Pons (tissue), 1 donor: ENCODE results near the gene PIF1.

Experiments used
- DNase-seq: peaks from one replicate; pipeline ENCODE4 v3.0.0-alpha.2; 2016; ENCODE audit warnings: low spot score

PIF1 gene

DNA sequence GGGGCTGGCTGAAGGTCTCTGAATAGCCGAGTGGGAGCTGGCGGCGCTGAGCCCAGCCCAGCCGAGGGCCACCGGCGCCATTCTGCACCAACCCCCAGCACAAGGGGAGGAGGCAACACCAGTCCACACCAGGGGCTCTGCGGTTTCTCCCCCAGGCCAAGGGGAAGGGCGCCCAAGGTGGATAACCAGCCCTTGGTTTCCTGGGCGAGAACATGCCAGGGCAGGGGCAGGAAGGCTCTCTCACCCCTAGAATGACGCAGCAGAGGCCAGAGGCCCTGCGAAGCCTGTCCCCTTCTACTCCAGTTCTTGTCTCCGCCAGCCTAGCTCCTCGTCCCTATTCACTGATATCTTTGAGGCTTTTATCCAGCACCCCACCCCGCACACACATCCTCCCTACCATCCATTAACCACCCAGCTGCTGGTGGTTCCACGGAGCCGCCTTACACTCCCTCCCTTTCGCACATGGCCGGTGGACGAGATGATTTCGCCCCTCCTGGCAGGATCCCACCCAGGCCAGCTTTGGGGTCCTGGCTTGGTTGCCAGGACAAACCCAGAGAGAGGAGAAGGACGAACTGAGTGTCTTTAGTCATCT lies 51.3 kb downstream of the PIF1 start:
- DNase-seq = no peak

DNA sequence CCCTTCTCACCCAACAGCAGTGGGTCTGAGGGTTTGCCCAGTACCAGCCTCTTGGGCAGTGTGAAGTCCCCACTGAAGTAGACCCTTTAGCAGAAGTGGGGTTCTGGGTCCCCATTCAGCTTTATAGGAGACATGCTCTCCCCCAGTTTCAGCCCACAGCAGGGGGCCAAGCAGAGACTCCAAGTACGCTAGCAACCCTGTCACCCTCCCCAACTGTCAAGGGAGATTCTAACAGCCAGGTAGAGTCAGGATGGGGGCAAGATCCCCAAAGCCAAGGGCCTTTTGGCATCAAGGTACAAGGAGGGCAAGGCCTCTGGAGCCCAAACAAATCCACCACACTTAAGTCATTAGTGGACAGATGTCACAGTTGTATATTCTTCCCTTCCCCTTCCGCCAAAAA lies 51.8 kb downstream of the PIF1 start:
- no peak for DNase-seq

DNA sequence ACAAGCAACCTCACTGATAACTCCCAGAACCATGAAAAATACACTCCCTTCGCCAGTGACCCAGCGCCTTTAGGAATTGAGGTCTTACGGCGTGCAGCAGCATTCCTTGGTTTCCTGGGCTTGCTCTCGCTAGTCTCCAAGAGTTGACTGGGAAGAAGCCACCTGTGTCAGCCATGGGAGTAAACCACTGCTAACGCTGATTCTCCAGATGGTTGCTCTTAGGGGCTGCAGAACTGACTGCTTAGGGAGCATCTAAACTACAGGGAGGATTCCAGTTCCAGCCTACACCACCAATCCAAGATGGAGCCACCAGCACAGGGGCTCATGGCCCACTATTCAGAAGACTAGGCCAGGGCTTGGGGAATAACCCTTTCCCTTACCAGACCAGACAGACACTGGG lies 52.5 kb downstream of the PIF1 start:
- DNase-seq = no peak

DNA sequence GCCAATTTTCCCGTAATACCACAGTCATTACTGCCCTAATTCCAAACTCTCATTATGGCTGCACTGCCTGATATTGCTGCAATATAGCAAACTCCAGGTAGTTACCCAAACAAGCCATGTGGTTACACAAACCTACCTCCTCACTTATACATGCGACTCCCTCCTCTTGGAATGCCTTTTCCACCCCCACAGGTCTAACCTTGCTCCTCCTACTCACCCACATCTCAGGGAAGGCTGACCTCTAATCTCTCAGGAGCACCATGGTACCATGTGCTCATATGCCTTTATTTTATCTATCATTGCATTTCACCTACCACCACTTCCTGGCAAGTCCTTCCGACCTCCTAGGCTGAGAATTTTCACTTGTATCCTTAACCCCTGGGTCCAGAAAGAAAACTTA lies 53.0 kb downstream of the PIF1 start:
- no peak for DNase-seq

DNA sequence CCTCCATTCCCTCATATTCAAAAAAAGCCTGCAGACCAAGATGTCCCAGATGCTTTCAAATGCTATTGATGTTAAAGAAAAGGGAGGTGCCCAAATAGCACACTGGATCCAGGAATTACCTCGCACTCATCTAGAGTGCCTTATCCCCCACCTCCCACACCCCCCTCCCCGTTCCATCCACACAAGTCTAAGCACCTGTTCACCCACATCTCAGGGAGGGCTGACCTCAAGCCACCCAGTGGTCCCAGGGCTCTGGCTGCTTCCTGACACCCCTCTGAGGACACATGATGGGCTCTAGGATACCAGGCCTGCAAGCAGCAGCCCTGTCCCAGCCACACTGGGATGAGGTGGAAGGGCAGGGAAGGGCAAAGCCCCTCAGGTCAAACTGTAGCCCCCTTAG lies 54.8 kb downstream of the PIF1 start:
- no peak for DNase-seq

DNA sequence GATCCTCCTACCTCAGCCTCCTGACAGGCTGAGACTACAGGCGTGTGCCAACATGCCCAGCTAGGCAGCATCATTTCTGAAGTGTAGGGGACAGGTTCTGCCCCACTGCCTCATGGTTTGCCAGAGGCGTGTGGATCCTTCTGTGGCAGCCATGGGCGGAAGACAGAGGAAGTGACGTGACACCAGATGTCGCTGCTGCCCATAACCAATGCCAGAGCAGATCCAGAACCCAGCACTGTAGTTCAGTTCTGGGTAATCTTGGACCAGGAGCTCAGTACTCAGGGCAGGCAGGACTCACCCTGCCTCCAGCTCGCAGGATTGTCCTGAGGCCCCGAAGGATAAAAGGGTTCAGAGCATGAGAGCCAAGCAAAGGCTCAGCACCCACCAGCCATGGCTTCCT lies 58.2 kb downstream of the PIF1 start:
- DNase-seq = no peak

DNA sequence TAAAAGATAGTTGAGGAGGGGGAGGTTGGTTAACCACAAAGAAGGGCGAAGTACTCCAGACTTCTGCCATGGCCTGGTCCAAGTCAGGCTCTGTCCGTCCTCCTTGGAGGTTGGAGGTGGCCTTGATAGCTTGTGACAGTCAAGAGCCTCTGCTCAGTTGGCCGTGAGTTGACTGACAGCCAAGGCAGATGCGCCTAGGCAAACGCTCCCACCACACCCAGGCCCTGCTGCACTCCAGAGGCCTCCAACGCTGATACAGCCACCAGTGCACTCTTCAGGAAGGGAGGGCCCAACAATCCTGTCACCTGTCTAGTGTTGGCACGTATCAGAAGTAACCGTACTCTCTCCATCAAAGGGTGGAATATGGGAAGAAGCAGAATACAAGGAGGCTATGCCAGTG lies 59.4 kb downstream of the PIF1 start:
- DNase-seq = no peak
